NOMO-1 (cell line): Measurements from ENCODE around the gene CDR2.

ENCODE experiments used
- DNase-seq, 2 experiments: peaks; one replicate each; lab custom pipeline; 2025; ENCODE audit not compliant: unreplicated experiment in 2 of 2; lab: John Stamatoyannopoulos, UW

Gene CDR2

GRCh38 chr16:22325598-22326368 lies 48.6 kb downstream of the CDR2 start:
- DNase-seq, result no peak

- DNase-seq, result no peak
These were observed 49.4 kb downstream of the CDR2 start for GRCh38 chr16:22324787-22325597.

- DNase-seq, result no peak
These were observed 50.2 kb downstream of the CDR2 start for GRCh38 chr16:22323959-22324786.

- no peak for DNase-seq
These were observed 51.1 kb downstream of the CDR2 start for GRCh38 chr16:22323173-22323958.

GRCh38 chr16:22322741-22323140 lies 51.7 kb downstream of the CDR2 start:
- no peak for DNase-seq

- DNase-seq, result no peak
These were observed 52.4 kb downstream of the CDR2 start for GRCh38 chr16:22322021-22322471.

- DNase-seq, result peak; percentile 58 to 72
These were observed 52.9 kb downstream of the CDR2 start for GRCh38 chr16:22321340-22322001.

GRCh38 chr16:22320572-22321339 lies 53.7 kb downstream of the CDR2 start:
- DNase-seq, result no peak

GRCh38 chr16:22318690-22319358 lies 55.6 kb downstream of the CDR2 start:
- peak; percentile 19 to 39 for DNase-seq

- no peak for DNase-seq
These were observed 56.8 kb downstream of the CDR2 start for GRCh38 chr16:22317625-22318024.

GRCh38 chr16:22317001-22317530 lies 57.4 kb downstream of the CDR2 start:
- DNase-seq, result no peak

- DNase-seq, result no peak
These were observed 58.0 kb downstream of the CDR2 start for GRCh38 chr16:22316411-22316811.

- DNase-seq, result no peak
These were observed 58.4 kb downstream of the CDR2 start for GRCh38 chr16:22315979-22316378.

GRCh38 chr16:22314661-22315626 lies 59.5 kb downstream of the CDR2 start:
- DNase-seq, result no peak

- DNase-seq, result no peak
These were observed 60.4 kb downstream of the CDR2 start for GRCh38 chr16:22313876-22314470.

- DNase-seq, result no peak
These were observed 61.3 kb downstream of the CDR2 start for GRCh38 chr16:22312897-22313781.
